Gastrocnemius medialis (tissue), 4 donors: ENCODE data around the gene RPS6KA2. TPM values are rescaled to one million over a fixed set of nuclear protein-coding genes. Genes with fewer than 3 reads are reported as not detected.

Source experiments
- ATAC-seq, 2 donors: fragments of 150-250 bp; one replicate each; pipeline ENCODE4 v1.9.1; 2016
- DNase-seq, 2 donors: peaks; one replicate each; pipeline ENCODE4 v3.0.0-alpha.2; 2019
- H3K27ac ChIP-seq, 4 donors: fragments of 200-600 bp; sonication (generic); 1 replicate in 1 of 4; 2 replicates in 3 of 4; pipeline ENCODE4 v1.5.1; 2016 to 2018; ENCODE audit warnings: mild to moderate bottlenecking in 2 of 4, moderate library complexity in 1 of 4
- H3K27me3 ChIP-seq, 3 donors: fragments of 200-600 bp; sonication (generic) in 2 of 3; 1 replicate in 1 of 3; 2 replicates in 2 of 3; pipeline versions ENCODE4 v1.5.1 to v1.6.0; 2016 to 2019; ENCODE audit warnings: mild to moderate bottlenecking in 1 of 3, moderate library complexity in 1 of 3
- H3K36me3 ChIP-seq, 2 donors: fragments of 200-600 bp; sonication (generic) in 1 of 2; one replicate each; pipeline ENCODE4 v1.5.1; 2017 to 2018
- H3K4me1 ChIP-seq, 2 donors: fragments of 200-600 bp; sonication (generic) in 1 of 2; one replicate each; pipeline ENCODE4 v1.5.1; 2016 to 2017; ENCODE audit warnings: mild to moderate bottlenecking in 2 of 2
- H3K4me3 ChIP-seq, 4 donors: fragments of 200-600 bp; sonication (generic) in 3 of 4; 1 replicate in 1 of 4; 2 replicates in 3 of 4; pipeline ENCODE4 v1.5.1; 2016 to 2019; ENCODE audit warnings: mild to moderate bottlenecking in 2 of 4
- H3K9me3 ChIP-seq, 3 donors: fragments of 200-600 bp; sonication (generic) in 2 of 3; 1 replicate in 1 of 3; 2 replicates in 2 of 3; pipeline ENCODE4 v1.5.1; 2016 to 2019
- POLR2A ChIP-seq, 2 donors: fragments of 450-650 bp; IDR thresholded peaks; one replicate each; pipeline ENCODE4 v1.6.1; 2017; ENCODE audit warnings: antibody characterized with exemption in 2 of 2, mild to moderate bottlenecking in 2 of 2, moderate library complexity in 2 of 2
- in situ Hi-C, 4 donors: fragments of 200-750 bp; cut with MboI; loops; one replicate each; pipeline versions ENCODE4 v1.15.0 to v1.8.0; 2017; ENCODE audit warnings: low sequenced_read_pairs in 4 of 4
- intact Hi-C: fragments of 100-400 bp; cut with DNase I; formaldehyde crosslinking; loops from one replicate; pipeline ENCODE4 v1.15.1; 2023; ENCODE audit warnings: low total_unique reads
- total RNA-seq, 4 donors: library from RNA; depleted of rRNA; stranded (reverse); fragments of >200 nt; gene quantifications; one replicate each; pipeline versions ENCODE4 v1.1.0 to v1.2.3, GENCODE V29; 2016
- TF ChIP-seq, protein P1 (sequence below), 5 experiments: fragments of 450-650 bp in 3 of 5; fragments of 200-600 bp in 2 of 5; sonication (generic) in 2 of 5; IDR thresholded peaks in 4 of 5; conservative IDR thresholded peaks in 1 of 5; 1 replicate in 4 of 5; 2 replicates in 1 of 5; pipeline ENCODE4 v1.5.1; 2016 to 2019; ENCODE audit warnings: antibody characterized with exemption in 5 of 5, mild to moderate bottlenecking in 3 of 5, moderate library complexity in 3 of 5

The RPS6KA2 gene
- total RNA-seq, 4 donors from 2014 or later: 18.7 to 35.7 (median 27.4) TPM

DNA sequence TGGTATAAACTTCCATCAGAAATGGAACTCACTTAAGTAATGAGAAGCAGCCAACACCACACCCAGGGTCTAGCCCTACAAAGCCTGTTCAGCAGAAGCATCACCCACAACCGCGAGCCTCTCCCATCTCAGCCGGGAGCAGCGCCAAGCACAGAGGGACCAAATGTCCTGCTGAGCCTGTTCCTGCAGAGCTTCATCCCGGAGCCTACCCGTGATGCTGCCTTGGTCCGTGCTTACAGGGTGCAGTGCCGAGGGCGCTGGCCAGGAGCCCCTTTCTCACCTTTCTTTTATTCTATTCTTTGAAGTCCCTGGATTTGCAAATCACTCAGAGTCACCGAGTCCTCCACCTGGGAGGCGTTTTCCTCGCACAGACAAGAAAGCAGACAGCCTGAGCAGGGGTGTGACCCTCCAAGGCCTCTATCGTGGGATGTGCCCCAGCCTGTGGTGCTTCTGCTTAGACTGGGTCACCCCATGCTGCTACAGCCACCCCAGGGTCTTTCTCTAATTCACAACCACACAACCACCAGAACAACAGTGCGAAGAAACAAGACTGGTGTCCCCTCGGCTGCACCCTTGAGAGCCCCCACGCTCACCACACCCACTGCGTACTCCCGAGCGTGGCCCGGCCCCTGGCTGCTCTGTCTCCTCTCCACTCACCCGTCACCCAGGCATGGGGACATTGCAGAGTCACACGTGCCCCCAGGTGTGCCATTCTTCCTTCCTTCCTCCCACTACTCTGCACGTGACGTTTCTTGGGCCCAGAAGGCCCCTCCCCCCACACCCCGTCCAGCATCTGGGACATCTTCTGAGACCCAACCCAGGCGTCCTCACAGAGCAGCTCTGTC is 152.1 kb downstream of the RPS6KA2 start:
- Histone ChIP-seq H3K27ac (no peak overlapping the region), H3K4me3 (no peak overlapping the region), H3K4me1 (peaks cover 0 to 10% of the 10 kb centered on the region in 2 donors), H3K27me3 (no peaks in the 10 kb centered on the region), H3K36me3 (peaks cover 0 to 16% of the 10 kb centered on the region in 2 donors), H3K9me3 (no peaks in the 10 kb centered on the region)
- in situ Hi-C loops (no loop called here), intact Hi-C loops (no loop called here)
- ATAC-seq: peak in 1 of 2 donors; percentile 24
- no peak for TF ChIP-seq POLR2A (IDR thresholded peaks at IDR 0.05)
- TF ChIP-seq, protein P1, sequence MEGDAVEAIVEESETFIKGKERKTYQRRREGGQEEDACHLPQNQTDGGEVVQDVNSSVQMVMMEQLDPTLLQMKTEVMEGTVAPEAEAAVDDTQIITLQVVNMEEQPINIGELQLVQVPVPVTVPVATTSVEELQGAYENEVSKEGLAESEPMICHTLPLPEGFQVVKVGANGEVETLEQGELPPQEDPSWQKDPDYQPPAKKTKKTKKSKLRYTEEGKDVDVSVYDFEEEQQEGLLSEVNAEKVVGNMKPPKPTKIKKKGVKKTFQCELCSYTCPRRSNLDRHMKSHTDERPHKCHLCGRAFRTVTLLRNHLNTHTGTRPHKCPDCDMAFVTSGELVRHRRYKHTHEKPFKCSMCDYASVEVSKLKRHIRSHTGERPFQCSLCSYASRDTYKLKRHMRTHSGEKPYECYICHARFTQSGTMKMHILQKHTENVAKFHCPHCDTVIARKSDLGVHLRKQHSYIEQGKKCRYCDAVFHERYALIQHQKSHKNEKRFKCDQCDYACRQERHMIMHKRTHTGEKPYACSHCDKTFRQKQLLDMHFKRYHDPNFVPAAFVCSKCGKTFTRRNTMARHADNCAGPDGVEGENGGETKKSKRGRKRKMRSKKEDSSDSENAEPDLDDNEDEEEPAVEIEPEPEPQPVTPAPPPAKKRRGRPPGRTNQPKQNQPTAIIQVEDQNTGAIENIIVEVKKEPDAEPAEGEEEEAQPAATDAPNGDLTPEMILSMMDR (IDR thresholded peaks at IDR 0.05 in 4 of 5, conservative IDR thresholded peaks at IDR 0.05 in 1 of 5): no peak
- DNase-seq: no peak

DNA sequence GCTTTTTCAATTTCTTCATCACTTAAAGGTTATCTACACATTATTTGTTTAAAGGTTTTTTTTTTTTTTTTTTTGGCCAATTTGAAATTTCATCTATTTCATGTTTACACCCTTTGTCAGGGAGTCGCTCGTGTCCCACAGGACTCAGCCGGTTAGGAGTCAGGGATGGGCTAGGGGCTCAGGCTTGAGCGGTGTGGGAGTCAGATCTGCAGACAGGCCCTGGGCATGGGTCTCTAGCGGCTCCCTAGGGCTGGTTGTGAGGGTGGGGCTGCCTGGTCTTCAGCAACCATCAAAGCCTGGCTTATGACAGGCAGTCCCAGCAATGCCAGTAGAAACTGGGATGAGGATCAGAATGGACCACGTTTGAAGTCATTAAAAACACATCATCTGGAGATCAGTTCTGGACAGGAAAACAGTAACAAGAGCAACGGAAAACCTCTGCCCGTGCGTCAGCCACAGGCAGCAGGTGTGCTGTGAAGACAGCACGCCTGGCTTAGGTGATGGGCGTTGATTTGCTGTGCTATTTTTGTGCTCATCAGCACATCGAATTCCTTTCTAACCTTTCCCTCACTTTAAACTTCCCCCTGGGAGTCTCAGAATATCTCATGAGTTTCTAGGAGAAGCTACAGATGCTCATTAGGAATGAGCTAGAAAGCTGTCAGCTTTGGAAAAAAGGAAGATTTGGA is 153.0 kb downstream of the RPS6KA2 start:
- DNase-seq (no peak), ATAC-seq (no peak)
- Histone ChIP-seq H3K27me3 (no peaks in the 10 kb centered on the region), H3K36me3 (peaks cover 0 to 7% of the 10 kb centered on the region in 2 donors), H3K27ac (no peak overlapping the region), H3K4me1 (peaks cover 0 to 10% of the 10 kb centered on the region in 2 donors), H3K9me3 (no peaks in the 10 kb centered on the region), H3K4me3 (no peak overlapping the region)
- intact Hi-C loops (no loop called here), in situ Hi-C loops (no loop called here)
- TF ChIP-seq, protein P1 (IDR thresholded peaks at IDR 0.05 in 4 of 5, conservative IDR thresholded peaks at IDR 0.05 in 1 of 5): no peak
- TF ChIP-seq POLR2A (IDR thresholded peaks at IDR 0.05): no peak

DNA sequence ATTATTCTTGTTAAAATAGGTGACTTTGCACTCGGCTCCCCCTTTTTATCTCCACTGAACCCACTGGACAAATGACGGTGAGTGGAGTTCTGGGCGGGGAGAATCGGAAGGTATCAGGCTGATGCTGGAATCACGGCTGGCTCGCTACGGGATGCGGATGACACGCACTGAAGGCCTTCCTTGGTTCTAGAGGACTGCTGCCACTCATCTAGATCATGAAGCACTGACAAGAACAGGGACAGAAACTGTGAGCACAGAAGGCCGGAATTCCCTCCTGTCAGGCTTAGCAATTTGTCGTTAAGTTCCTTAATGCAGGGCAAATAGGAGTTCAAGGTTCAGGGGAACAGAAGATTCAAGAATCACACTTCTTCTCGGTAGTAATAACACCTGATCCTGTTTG is 154.4 kb downstream of the RPS6KA2 start:
- no peaks in the 10 kb centered on the region for H3K9me3 ChIP-seq
- H3K27ac ChIP-seq: peak overlapping the region in 1 of 4 donors; percentile 67
- intact Hi-C loops (no loop called here), in situ Hi-C loops (no loop called here)
- no peak for ATAC-seq
- no peak overlapping the region for H3K4me3 ChIP-seq
- H3K36me3 ChIP-seq: peaks cover 0 to 6% of the 10 kb centered on the region in 2 donors
- no peak for DNase-seq
- H3K27me3 ChIP-seq: no peaks in the 10 kb centered on the region
- peaks cover 0 to 10% of the 10 kb centered on the region in 2 donors for H3K4me1 ChIP-seq
- TF ChIP-seq POLR2A (IDR thresholded peaks at IDR 0.05): no peak
- TF ChIP-seq, protein P1 (IDR thresholded peaks at IDR 0.05 in 4 of 5, conservative IDR thresholded peaks at IDR 0.05 in 1 of 5): no peak

DNA sequence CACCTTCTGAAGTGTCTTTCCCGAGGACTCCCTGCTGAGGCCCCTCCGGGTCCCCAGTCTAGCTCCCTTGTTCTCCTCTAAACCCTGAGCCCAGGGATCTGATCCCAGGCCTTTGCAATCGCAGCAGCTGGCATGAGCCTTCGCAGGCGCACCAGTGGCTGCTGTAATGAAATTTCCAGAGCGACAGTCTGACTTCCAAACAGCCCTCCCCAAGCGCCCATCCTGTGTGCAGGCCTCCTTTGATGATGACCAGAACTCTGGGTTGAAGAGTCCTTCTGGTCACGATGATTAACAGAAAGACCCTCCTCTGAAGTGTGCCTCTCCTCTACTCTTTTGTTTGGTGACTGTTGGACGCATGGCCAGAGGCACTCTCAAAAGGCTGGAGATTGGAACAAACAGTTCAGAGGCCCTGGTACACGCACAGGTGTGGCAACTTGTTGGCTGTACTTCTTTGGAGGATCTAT is 155.2 kb downstream of the RPS6KA2 start:
- peak; percentile 78 to 80 for ATAC-seq

More for the DNA sequence above, 155.2 kb downstream of the RPS6KA2 start:
- H3K9me3 ChIP-seq: no peaks in the 10 kb centered on the region
- H3K4me1 ChIP-seq: peaks cover 0 to 10% of the 10 kb centered on the region in 2 donors
- H3K36me3 ChIP-seq: peaks cover 0 to 3% of the 10 kb centered on the region in 2 donors
- H3K27me3 ChIP-seq: no peaks in the 10 kb centered on the region
- peak in 1 of 2 donors; percentile 37 for DNase-seq
- in situ Hi-C loops (no loop called here), intact Hi-C loops (no loop called here)
- peak overlapping the region in 1 of 4 donors; percentile 67 for H3K27ac ChIP-seq
- no peak overlapping the region for H3K4me3 ChIP-seq
- TF ChIP-seq, protein P1 (IDR thresholded peaks at IDR 0.05 in 4 of 5, conservative IDR thresholded peaks at IDR 0.05 in 1 of 5): no peak
- no peak for TF ChIP-seq POLR2A (IDR thresholded peaks at IDR 0.05)
